Stimulated activated CD4-positive, alpha-beta T cell treated with anti-CD3 and anti-CD28 coated beads, Interleukin-4, amount 100 ng/mL, for 24 hours (primary cell): ENCODE data around the gene ZBTB47.

ENCODE experiments used
- DNase-seq: peaks from one replicate; pipeline ENCODE4 v3.0.0-alpha.2; 2020

Gene ZBTB47

GRCh38 chr3:42654331-42655201 is 1.1 kb downstream of the ZBTB47 start:
- DNase-seq, result no peak

GRCh38 chr3:42655331-42655888 is 1.9 kb downstream of the ZBTB47 start:
- DNase-seq, result no peak

DNA sequence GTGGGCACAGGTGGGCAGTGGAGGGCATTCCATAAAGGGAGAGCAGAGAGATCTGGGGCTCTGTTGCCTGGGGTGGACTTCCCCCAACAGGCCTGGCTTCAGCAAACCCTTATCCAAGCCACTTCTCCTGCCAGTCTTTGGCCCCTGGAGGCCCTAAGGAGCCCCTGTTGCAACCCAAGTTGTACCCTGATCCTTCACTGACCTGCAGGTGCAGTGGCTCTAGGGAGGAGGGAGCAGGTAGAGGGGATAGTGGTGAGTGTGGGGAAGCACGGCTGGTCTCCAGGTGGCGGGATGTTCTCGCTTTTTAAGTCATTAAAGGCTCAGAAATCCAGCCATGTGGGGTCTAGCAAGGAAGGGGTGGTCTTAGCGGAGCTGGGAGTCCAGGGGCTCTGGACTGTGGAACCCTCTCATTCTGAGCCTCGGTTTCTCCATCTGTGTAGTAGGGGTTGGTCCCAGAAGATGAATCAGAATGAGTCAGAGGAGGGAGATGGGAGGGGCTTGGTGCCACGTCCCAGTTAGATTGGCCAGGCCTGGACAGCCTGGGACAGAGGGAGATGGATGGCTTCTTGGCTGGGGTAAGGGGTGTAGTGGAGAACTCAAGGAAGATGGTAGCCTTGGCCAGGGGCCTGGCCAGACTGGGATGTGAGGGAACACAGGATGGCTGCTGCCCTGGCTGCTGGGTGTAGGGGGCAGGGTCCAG is 2.6 kb downstream of the ZBTB47 start:
- no peak for DNase-seq

DNA sequence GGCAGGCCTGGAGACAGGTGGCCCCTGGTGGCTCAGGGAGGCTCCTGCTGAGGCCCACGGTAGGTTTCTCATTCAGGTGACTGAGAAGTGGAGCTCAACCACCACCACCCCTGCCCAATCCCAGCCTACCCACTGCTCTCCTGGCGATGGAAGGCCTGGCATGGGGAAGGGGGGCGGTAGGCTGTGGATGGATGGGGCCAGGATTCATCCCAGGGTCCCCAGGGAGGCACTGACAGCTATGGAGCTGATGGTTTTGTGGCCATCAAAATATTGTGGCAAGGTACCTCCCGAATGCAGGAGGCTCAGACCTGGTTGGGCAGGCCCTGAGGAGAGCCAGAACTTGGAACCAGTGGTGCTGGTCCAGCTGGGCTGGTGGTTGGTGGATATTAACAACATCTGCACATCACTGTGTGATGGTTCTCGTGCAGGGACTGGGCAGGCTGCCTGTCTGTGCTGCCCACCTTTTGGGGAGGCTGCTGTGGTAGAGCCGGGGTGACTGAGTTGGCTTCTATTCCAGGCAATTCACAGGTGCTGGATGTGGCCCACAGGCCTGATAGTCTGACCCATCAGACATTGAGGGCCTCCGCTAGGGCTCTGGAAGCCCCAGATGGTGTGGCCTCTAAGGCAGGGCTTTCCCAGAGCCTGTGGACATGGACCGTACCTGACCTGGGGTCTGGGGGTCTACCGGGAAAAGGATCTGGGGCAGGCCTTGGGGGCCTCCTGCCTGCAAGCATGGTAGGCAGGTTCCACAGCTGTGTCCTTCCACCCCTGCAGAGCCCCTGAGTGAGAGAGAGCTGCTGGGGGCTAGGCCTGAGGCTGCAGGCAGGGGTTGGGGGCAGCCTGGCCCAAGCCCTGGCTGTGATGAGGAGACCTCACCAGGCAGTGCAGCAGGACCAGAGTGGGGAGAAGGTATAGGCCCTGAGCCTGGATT is 3.4 kb downstream of the ZBTB47 start:
- DNase-seq, result no peak

- no peak for DNase-seq
Observed at GRCh38 chr3:42657675-42658074, 4.2 kb downstream of the ZBTB47 start.

- DNase-seq, result no peak
Observed at GRCh38 chr3:42658091-42658770, 4.7 kb downstream of the ZBTB47 start.

DNA sequence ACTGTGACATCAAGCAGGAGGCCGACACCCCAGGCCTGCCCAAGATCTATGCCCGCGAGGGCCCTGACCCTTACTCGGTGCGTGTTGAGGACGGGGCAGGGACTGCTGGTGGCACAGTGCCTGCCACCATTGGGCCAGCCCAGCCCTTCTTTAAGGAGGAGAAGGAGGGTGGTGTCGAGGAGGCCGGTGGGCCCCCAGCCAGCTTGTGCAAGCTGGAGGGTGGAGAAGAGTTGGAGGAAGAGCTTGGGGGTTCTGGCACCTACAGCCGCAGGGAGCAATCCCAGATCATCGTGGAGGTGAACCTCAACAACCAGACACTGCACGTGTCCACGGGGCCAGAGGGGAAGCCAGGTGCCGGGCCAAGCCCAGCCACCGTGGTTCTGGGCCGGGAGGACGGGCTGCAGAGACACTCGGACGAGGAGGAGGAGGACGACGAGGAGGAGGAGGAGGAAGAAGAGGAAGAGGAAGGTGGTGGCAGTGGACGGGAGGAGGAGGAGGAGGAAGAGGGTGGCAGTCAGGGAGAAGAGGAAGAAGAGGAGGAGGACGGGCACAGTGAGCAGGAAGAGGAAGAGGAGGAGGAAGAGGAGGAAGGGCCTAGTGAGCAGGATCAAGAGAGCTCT is 5.4 kb downstream of the ZBTB47 start:
- DNase-seq, result no peak

- no peak for DNase-seq
Observed at GRCh38 chr3:42659451-42660130, 6.1 kb downstream of the ZBTB47 start.

DNA sequence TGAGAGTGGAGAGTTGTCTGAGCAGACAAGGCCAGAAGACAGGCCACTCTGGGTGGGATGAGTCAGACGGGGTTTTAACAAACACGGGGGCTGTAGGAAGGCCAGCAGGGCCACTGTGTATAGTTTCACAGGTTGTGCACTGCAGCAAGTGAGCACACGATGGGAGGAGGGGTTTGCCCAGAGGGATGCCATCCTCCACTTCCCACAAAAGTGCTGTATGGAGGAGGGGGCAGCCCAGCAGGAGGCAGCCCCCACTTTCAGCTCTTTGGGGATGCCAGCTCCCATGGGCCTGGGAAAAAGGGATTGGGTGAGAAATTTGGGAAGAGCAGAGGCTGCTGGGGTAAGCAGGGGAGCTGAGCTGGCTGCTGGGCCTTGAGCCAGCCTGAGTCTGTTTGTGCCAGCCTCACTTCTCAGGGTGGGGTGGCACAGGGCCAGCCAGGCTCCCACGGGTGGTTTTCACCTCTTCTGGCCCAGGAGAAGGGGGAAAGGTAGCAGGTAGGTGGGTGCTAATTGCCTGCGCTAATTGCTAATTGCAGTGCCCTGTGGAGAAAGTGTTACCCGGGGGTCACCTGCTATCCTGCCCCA is 6.7 kb downstream of the ZBTB47 start:
- no peak for DNase-seq

GRCh38 chr3:42660898-42661297 is 7.4 kb downstream of the ZBTB47 start:
- no peak for DNase-seq

- DNase-seq, result no peak
Observed at GRCh38 chr3:42661593-42662022, 8.1 kb downstream of the ZBTB47 start.

DNA sequence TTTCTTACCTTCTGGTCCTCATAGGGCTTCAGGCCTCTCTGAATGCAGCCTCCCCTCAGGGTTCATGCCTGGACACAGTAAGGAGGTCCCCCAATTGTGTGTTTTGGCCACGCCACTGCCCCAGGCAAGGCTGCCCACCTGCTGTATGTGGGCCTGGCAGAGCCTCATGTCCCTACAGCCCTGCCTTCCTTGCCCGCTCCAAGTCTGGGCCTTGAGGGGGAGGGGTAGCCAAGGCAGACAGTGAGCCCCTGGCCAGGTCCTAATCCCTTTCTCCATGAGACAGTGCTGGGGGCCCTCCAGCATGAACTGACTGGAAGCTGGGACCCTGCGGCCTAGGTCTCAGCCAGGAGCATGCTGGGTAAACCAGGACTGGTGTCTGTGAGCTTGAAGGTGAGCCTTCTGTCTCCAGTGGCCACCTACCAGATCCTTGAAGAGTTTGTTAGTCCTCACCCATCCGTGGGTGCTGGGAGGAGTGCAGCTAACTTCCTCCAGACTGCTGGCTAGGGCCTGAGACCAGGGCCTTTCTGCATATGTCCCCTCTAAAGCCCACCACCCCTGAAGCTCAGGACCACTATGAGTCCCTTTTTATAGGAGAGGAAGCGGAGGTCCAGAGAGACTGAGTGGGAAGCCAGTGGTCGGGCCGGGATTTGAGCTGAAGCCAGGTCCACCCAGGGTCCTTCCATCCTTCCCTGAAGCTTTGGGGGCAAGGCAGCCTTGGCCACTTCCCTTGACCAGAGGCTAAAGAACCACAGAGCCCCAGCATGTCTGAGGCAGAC is 8.7 kb downstream of the ZBTB47 start:
- no peak for DNase-seq

DNA sequence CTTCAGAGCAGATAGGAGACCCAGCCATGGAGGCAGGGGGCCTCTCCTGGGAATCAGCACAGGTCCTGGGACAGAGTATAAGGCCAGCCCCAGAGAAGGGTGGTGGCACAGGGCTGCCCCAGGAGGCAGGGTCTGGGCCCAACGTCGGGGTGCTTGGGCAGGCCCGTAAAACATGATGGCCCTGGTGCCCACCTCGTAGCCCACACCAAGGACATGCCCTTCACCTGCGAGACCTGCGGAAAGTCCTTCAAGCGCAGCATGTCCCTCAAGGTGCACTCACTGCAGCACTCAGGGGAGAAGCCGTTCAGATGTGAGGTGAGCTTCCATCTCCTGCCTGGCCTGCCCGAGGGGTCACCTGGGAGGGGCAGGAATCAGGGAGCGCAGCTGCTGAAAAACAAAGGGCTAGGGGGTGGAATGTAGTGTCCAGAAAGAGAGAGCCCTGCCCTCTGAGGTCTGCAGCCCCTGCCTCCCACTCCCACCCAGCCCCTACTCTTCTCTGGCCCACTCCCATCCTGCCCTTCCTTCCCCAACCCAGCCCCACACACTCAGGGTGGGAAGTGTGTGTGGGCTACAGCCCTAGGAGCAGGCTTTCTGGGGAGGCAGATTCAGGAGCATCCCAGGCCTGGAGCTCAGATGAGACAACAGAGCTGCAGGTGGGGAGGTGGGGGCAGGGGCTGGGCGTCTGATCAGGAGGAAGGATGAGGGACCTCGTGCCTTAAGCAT is 9.5 kb downstream of the ZBTB47 start:
- DNase-seq, result no peak

DNA sequence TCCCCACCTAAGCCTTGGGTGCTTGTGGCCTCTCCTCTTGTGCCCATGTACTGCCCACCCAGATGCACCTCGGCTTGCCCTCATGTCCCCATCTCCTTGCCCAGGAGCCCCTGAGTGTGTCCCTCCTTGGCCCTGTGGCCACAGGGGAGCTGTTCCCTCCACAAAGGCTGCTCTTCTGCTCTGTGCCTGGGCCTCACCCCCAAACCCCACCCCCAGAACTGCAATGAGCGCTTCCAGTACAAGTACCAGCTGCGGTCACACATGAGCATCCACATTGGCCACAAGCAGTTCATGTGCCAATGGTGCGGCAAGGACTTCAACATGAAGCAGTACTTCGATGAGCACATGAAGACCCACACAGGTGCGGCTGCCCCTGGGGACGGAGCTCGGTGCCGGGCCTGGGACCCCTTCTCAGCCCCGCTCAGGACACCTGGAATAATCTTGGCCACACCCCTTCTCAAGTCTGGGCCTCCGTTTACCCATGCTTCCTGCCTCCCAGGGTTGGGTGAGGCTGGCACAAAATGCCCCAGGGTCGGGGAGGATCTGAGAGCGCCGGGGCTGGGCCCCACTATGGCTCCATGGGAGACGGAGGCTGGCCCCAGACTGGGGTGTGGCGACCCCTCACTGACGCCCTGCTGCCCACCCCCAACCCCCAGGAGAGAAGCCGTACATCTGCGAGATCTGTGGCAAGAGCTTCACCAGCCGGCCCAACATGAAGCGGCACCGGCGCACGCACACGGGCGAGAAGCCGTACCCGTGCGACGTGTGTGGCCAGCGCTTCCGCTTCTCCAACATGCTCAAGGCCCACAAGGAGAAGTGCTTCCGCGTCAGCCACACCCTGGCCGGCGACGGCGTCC is 10.3 kb downstream of the ZBTB47 start:
- no peak for DNase-seq

DNA sequence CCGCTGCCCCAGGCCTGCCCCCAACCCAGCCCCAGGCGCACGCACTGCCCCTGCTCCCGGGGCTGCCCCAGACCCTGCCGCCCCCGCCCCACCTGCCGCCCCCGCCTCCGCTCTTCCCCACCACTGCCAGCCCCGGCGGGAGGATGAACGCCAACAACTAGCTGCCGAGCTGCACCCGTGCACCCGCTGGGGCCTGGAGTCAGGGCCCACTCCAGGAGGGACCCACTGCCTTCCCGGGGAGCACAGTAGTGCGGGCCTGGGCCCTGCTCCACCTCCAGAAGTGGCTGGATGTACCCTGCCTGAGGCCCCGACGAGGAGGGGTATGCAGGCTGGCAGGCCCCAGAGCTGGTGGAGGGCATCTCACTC is 10.9 kb downstream of the ZBTB47 start:
- no peak for DNase-seq

DNA sequence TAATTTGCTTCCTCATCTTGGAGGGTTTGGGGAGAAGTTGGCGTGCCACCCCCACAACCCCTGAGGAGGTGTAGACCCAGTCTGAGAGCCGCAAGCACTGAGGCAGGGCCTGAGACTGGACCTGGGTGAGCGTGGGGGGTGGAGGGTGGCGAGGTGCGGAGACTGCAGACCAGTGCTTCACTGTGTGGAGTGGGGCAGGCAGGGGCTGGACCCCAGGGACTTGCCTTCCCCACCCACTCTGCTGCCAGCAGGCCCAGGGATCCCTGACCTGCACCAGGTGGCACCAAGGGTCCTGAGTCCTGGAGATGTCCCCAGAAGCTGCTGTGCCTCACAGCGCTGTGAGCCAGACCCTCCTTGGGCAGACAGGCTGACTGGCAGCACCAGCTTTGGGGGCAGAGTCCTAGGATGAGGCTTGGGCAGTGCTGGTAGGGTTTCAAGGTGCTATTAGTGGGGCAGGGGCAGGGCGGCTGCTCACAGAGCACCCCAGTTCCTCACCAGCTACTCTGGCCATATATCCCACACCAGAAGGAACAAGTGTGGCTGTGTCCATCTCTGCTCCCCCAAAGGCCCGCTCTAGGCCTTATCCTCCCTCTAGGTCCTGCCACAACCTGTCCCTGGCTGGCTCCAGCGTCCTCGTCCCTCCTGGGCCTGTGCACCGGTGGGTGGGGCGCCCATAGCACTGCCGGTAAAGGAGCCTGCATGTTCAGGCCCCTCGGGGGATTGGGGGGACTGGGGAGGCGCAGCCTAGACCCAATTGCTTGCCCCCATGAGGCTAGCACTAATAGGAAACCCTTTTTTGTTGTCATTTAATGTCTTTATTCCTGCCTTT is 11.8 kb downstream of the ZBTB47 start:
- DNase-seq, result no peak

DNA sequence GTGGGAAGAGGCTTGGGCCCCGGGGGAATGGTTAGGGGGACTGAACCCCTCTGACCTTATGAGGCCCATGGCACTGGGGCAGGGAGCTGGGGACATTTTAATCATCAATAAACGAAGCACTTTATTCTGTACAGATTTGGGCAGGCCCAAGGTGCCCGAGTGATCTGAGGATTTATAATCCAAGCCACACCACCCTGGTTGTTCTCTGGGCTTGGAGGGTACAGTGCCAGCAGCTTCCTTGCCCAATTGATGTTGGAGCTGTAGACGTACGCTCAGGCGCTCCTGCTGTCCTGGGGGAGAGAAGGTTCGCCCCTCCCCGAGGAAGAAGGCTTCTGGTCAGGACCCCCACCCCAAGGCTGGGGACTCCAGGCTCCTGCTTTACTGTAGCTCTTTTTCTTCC is 12.5 kb downstream of the ZBTB47 start:
- no peak for DNase-seq
